ENCODE measurements around the gene ROBO1.

The ROBO1 gene

DNA sequence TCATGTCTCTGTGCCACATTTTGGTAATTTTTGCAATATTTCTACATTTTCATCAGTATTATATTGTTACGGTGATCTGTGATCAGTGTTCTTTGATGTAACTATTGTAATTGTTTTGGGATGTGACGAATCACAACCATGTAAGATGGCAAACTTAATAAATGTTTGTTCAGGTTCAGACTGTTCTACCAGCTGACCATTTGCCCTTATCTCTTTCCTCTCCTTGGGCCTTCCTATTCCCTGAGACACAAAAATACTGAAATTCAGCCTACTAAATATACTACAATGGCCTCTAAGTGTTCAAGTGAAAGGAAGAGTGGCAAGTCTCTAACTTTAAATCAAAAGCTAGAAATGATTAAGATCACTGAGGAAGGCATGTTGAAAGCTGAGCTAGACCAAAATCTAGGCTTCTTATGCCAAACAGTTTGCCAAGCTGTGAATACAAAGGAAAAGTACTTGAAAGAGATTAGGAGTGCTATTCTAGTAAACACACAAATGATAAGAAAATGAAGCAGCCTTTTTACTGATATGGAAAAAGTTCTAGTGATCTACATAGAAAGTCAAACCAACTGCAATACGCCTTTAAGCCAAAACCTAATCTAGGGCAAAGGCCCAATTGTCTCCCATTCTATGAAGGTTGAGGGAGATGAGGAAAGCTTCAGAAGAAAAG, 952.8 kb downstream of the ROBO1 start:
- Mint-ChIP-seq H3K36me3 (no peaks in the 10 kb centered on the region), H3K9me3 (no peaks in the 10 kb centered on the region), H3K4me3 (no peak overlapping the region), H3K27me3 (no peaks in the 10 kb centered on the region), H3K27ac (no peak overlapping the region), H3K4me1 (no peaks in the 10 kb centered on the region)

DNA sequence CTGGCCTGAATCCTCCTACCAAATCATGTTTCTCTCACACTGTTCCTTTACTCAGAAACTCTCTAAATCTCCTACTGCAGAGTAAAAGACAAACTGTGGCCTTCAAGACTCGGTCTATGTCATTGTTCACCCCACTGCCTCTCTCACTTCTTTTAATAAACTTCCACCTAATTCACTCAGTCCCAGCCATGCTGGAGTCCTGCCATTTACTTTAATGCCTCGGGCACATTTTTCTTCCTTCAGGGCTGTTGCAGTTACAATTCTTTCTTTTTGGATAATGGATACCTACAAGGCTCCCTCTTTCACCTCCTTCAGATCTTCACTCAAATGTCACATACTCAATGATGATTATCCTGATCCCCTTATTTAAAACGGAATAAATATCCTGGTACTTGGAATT, 955.6 kb downstream of the ROBO1 start:
- Mint-ChIP-seq H3K9me3 (no peaks in the 10 kb centered on the region), H3K27ac (no peak overlapping the region), H3K27me3 (no peaks in the 10 kb centered on the region), H3K4me3 (no peak overlapping the region), H3K36me3 (no peaks in the 10 kb centered on the region), H3K4me1 (no peaks in the 10 kb centered on the region)

DNA sequence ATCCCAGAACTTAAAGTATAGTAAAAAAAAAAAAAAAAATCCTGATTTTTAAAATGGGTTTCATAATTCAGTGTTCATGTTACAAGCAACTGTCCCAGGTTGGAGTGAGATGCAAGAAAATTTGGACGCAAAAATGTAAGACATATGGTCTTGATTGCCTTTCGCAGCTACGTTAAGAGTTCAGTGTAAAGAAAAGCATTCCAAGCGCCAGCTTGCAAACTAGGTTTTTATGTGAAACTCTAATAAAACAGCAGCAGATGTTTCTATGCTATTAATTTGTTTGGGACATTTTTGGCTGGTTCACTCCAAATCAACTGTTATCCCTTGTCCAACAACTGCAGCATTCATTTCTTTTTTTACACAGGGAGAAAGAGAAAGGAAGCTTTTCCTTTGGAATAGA, 957.8 kb downstream of the ROBO1 start:
- no peaks in the 10 kb centered on the region for H3K9me3 Mint-ChIP-seq
- no peaks in the 10 kb centered on the region for H3K36me3 Mint-ChIP-seq
- H3K4me3 Mint-ChIP-seq, result no peak overlapping the region
- no peaks in the 10 kb centered on the region for H3K4me1 Mint-ChIP-seq
- H3K27me3 Mint-ChIP-seq, result no peaks in the 10 kb centered on the region
- H3K27ac Mint-ChIP-seq, result no peak overlapping the region

DNA sequence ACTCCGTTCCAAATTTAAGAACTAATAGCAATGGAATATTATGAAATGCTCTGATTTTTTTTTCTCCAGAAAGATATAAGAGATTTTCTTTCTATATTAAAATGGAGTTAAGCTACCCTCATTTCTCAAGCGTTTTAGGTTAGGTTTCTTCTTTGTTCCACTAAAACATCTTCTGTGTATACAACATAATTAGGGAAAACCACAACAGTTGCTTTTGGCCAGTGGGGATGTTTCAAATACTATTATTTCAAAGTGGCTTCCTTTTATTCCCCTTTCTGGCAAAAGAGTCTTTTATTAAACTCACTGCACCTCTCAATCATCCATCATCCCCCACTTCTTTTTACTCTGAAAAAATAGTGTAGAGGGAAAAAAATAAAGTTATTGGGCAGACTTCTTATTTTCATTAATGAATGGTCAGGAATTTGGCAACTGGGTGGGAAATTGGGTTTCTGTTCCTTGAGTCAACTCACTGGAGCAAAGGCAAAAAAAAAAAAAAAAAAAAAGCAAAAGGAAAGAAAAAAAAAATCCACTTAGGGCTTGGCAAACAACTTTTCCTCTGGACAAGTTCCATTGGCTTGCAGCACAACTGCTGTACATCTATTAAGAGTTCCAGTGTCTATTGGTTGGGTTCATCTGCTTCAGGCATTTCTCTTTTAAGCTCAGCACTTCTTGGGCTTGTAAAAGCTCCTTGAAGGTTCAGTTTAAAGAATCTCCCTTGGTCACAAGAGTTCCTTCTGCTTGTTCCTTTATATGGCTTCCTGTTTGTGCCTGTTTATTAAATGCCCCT, 963.4 kb downstream of the ROBO1 start:
- Mint-ChIP-seq H3K27me3 (no peaks in the 10 kb centered on the region), H3K9me3 (no peaks in the 10 kb centered on the region), H3K36me3 (no peaks in the 10 kb centered on the region), H3K27ac (no peak overlapping the region), H3K4me1 (no peaks in the 10 kb centered on the region), H3K4me3 (no peak overlapping the region)

DNA sequence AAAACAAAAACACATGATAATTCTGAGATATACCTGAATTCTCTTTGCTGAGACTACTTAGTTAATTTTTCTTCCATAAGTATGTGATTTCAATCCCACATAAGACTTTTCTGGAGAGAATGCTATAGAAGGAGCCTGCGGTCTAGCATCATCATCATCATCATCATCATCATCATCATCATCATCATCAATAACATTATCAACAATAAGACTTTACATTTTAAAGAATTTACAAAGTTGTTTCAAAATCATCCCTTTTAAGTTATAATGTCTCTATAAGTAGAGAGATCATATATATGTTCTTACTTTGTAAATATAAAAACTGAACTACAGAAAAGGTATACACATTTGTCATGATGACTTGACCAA, 965.3 kb downstream of the ROBO1 start:
- Mint-ChIP-seq H3K27ac (no peak overlapping the region), H3K36me3 (no peaks in the 10 kb centered on the region), H3K4me3 (no peak overlapping the region), H3K27me3 (no peaks in the 10 kb centered on the region), H3K9me3 (no peaks in the 10 kb centered on the region), H3K4me1 (no peaks in the 10 kb centered on the region)

DNA sequence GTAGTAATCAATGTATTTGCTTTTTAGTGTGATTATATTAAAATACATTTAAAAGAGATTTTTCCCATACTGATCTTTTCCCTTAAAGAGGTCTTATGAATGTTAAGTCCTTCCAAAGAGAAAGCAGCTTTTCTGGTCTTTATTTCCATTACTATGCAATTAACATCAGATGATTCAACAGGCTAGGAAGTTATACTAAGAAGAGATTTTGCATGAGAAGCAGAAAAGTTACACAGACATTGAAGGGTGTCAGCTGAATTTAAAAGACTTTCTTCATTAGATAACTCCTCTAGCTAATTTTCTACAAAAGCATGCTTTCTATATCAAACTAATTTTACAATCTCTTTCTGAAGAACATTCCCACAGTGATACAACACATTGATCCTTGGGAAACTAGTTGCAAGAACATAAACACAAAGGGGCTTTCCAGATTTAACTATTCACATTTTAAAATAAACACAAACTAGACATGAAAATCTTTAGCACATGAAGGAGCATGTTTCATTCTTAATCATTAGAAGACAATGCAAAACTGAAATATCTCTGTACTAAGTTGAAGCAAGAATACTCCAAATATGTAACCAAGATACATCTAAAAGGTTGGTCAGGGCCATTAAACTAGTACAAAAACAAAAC, 965.8 kb downstream of the ROBO1 start:
- no peaks in the 10 kb centered on the region for H3K4me1 Mint-ChIP-seq
- no peak overlapping the region for H3K27ac Mint-ChIP-seq
- no peaks in the 10 kb centered on the region for H3K27me3 Mint-ChIP-seq
- peaks cover 1% of the 10 kb centered on the region for H3K9me3 Mint-ChIP-seq
- H3K4me3 Mint-ChIP-seq, result no peak overlapping the region
- H3K36me3 Mint-ChIP-seq, result no peaks in the 10 kb centered on the region

DNA sequence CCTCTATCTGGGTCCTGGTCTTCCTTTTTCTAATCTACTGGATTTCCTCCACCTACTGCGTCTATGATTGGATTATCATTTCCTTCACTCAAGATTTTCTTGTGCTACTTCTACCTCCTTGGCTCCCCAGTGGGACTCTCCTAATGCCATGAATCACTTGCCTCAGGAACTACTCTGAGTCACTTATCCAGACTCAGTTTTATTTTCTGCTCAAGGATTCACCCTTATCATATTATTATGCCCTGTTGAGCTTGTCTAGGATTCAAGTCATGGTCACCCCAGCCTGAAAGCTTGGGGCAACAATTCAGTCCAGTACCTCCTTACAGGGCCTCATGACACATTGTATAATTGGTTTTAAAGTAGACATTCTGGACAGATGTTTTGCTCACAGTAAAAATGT, 968.1 kb downstream of the ROBO1 start:
- H3K27me3 Mint-ChIP-seq, result no peaks in the 10 kb centered on the region
- H3K4me1 Mint-ChIP-seq, result no peaks in the 10 kb centered on the region
- H3K4me3 Mint-ChIP-seq, result no peak overlapping the region
- H3K36me3 Mint-ChIP-seq, result no peaks in the 10 kb centered on the region
- H3K9me3 Mint-ChIP-seq, result peaks cover 9% of the 10 kb centered on the region
- no peak overlapping the region for H3K27ac Mint-ChIP-seq

DNA sequence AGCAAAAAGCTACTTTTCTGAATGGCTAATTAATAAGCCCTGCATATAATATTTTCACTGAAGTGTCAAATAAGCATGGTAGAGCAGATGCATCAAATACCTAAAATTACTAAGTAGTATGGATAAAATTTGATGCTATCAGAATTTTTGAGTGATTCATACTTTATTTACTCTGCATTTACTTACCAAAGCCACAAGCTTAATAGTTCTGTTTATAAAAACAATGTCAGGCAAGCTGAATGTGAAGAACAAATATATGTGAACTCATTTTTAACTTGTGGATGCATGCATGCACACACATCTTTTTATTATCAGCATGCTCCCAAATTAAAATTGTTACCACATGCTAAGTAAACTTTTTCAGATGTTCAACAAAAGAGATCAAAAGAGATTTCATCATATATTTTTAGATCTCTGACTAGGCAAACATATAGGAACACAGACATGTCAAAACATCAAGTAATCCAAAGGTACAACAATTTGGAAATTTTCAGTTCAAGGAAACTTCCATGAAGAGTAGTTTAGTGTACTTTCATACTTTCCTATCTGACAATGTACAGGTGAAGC, 969.4 kb downstream of the ROBO1 start:
- H3K9me3 Mint-ChIP-seq, result peaks cover 9% of the 10 kb centered on the region
- H3K4me1 Mint-ChIP-seq, result no peaks in the 10 kb centered on the region
- H3K4me3 Mint-ChIP-seq, result no peak overlapping the region
- no peaks in the 10 kb centered on the region for H3K27me3 Mint-ChIP-seq
- H3K36me3 Mint-ChIP-seq, result no peaks in the 10 kb centered on the region
- H3K27ac Mint-ChIP-seq, result no peak overlapping the region

DNA sequence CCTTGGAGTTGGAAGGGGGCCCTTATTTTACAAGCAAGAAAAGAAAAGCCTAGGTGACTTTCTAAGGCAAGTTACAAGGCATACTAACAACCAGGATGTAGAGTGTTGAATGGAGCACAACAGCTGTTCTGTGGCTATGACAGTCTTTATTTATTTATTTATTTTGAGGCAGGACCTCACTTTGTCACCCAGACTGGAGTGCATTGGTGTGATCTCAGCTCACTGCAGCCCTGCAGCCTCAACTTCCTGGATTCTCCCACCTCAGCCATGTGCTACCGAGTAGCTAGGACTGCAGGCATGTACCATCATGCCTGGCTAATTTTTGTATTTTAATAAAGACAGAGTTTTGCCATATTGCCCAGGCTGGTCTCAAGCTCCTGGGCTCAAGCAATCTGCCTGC, 973.4 kb downstream of the ROBO1 start:
- Mint-ChIP-seq H3K36me3 (no peaks in the 10 kb centered on the region), H3K27me3 (no peaks in the 10 kb centered on the region), H3K27ac (no peak overlapping the region), H3K4me1 (no peaks in the 10 kb centered on the region), H3K4me3 (no peak overlapping the region), H3K9me3 (peaks cover 9% of the 10 kb centered on the region)

DNA sequence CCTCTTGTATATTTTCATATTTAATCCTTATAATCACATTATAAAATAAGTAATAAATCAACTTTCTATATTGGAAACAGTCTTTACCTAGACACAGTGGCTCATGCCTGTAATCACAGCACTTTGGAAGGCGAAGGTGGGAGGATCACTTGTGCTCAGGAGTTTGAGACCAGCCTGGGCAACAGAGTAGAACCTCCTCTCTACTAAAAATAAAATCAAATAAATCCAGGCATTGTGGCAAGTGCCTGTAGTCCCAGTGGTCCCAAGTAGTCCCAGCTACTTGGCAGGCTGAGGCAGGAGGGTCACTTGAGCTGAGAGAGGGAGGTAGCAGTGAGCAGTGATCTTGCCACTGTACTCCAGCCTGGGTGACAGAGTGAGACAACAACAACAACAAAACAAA, 975.1 kb downstream of the ROBO1 start:
- Mint-ChIP-seq H3K4me3 (no peak overlapping the region), H3K27ac (no peak overlapping the region), H3K27me3 (no peaks in the 10 kb centered on the region), H3K36me3 (no peaks in the 10 kb centered on the region), H3K4me1 (no peaks in the 10 kb centered on the region), H3K9me3 (peaks cover 9% of the 10 kb centered on the region)

DNA sequence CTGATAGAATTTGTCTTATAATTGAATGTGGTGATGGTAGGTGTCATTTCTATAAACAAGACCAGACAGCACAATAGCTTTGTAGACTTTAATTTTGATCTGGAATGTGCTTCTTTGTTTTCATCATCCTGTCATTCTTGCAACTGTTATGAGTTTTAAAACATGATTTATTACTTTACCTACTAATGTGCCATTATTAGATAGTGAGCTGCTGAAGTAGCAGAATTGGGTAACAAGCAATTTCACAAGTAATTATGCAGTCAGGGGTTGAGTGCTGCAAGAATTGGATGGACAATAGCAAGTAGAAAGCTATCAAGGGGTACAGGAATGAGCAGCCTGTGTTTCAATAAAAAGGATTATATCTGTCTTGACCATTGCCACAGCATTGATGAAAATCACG, 975.6 kb downstream of the ROBO1 start:
- Mint-ChIP-seq H3K4me1 (no peaks in the 10 kb centered on the region), H3K27me3 (no peaks in the 10 kb centered on the region), H3K4me3 (no peak overlapping the region), H3K9me3 (peaks cover 9% of the 10 kb centered on the region), H3K36me3 (no peaks in the 10 kb centered on the region), H3K27ac (no peak overlapping the region)

DNA sequence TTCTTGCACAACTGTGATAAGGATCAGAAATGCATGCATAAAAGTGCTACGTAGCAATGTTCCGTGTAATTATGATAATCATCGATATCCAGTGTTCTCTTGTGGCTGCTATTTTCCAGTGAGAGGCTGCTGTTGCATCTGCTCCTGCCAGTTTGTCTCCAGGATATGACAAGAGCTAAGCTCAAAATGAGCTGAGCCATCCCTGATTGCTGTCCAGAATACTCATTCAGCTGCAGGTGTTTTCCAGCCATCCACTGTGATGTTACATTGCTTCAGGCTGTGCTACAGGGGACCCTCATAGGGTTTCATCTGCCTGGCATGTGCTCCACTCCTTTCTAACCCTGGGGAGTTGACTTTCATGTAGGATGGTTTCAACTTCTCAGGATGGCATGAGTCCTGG, 976.0 kb downstream of the ROBO1 start:
- Mint-ChIP-seq H3K4me1 (no peaks in the 10 kb centered on the region), H3K27ac (no peak overlapping the region), H3K36me3 (no peaks in the 10 kb centered on the region), H3K4me3 (no peak overlapping the region), H3K27me3 (no peaks in the 10 kb centered on the region), H3K9me3 (peaks cover 5% of the 10 kb centered on the region)

DNA sequence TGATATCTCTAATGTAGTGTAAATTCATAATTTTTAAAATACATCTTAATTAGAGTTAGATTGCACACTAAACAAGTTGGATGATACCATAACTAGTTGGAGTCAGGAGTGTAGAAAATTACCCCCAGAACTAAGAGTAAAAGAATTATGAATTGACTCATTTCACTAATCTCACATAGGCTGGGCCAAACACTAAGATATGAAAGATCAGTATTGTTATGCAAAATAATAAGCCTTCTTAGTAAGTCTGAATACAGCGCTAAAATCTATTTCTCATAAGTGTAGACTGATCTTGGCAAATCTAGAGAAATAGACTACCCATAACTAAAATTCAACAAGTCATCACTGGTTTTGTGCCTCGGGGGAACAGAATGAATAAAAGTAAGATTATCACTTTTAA, 979.0 kb downstream of the ROBO1 start:
- H3K36me3 Mint-ChIP-seq, result no peaks in the 10 kb centered on the region

DNA sequence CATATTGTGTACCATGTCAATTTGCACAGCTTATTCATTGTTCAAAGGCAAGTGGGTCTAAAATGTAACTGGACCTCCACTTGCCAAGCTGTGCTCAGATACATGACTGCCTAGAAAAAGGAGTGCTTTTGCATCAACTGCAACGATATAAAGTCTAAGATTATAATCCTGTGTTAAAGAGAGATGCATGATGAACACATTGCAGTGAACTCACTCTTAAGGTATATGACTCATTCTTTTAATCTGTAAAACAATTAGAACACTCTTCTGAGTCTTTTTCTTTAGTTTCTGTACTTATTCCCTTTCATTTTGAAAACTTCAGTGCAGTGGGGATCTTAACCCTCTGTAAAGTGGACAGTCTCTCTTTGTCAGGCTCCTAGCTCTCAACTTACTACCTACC, 982.8 kb downstream of the ROBO1 start:
- H3K4me3 Mint-ChIP-seq, result no peak overlapping the region
- H3K27me3 Mint-ChIP-seq, result no peaks in the 10 kb centered on the region
- H3K9me3 Mint-ChIP-seq, result peaks cover 12% of the 10 kb centered on the region
- H3K27ac Mint-ChIP-seq, result no peak overlapping the region
- H3K4me1 Mint-ChIP-seq, result no peaks in the 10 kb centered on the region
- H3K36me3 Mint-ChIP-seq, result no peaks in the 10 kb centered on the region

More for the DNA sequence above, 979.0 kb downstream of the ROBO1 start:
- H3K27me3 Mint-ChIP-seq, result no peaks in the 10 kb centered on the region
- no peaks in the 10 kb centered on the region for H3K9me3 Mint-ChIP-seq
- no peak overlapping the region for H3K27ac Mint-ChIP-seq
- H3K4me3 Mint-ChIP-seq, result no peak overlapping the region
- H3K4me1 Mint-ChIP-seq, result no peaks in the 10 kb centered on the region

DNA sequence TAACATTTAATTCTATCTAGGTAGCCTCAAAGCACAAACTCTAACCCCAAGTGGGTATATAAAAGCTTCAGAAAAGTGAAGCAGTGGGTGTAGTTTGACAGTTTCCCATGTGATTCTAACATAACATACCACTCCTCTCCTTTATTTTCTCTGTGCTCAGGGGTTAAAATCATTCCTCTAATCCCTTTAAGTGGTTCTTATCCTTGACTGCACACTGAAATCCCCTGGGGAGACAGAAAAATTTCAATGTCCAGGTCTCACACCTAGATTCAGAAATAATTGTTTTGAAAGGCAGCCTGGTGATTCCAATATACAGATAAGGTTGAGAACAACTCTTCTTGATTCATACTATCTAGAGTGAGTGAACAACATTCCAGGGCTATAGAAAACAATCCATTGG, 986.4 kb downstream of the ROBO1 start:
- Mint-ChIP-seq H3K9me3 (peaks cover 18% of the 10 kb centered on the region), H3K36me3 (no peaks in the 10 kb centered on the region), H3K27ac (no peak overlapping the region), H3K4me3 (no peak overlapping the region), H3K27me3 (no peaks in the 10 kb centered on the region), H3K4me1 (no peaks in the 10 kb centered on the region)

Data from activated naive CD4-positive, alpha-beta T cell treated with anti-CD3 and anti-CD28 coated beads, Interleukin-2, amount 50 U/mL, for 24 hours (primary cell).